ENCODE data around the gene MITF. TPM values are rescaled to one million over a fixed set of nuclear protein-coding genes. Genes with fewer than 3 reads are reported as not detected.

MITF gene
- total RNA-seq, 1 donor from 2014 or later = 1.5 TPM

DNA sequence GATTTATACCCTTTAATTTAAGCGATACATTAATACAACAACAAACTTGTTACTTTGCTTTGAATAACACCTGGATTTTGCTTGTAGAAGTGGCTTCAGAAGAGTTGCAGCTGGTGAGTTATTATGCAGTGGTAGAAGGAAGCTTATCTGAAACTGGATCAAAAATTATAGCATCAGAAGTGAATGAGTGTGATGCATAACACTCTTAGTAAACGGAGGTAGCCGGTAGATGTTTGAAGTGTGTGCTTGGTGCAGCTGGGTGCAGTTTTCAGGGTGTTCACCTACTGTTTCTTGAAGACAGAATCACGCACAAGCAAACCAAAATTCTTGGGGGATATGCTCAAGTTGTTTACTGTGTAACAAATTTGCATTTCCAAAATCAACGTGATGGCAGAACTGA is 103.1 kb downstream of the MITF start:
- no peak for DNase-seq

DNA sequence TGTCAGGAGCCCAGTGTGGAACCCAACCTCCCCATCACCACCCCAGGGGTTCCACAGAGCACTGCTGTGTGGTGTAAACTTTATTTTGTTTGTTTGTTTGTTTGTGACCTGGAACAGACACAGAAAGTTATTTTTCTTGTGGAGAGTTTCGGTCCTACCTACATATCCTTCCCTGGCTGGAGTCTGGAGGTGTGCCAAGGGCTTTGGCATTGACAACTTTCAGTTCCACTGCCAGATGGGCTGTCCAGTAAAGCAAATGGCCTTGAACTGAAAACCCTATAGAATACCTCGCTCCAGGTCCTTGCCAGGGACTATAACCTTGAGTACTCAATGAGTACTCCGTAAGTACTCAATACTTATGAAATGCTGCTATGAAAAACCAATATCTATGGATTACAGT is 103.5 kb downstream of the MITF start:
- peak; percentile 10 for DNase-seq

DNA sequence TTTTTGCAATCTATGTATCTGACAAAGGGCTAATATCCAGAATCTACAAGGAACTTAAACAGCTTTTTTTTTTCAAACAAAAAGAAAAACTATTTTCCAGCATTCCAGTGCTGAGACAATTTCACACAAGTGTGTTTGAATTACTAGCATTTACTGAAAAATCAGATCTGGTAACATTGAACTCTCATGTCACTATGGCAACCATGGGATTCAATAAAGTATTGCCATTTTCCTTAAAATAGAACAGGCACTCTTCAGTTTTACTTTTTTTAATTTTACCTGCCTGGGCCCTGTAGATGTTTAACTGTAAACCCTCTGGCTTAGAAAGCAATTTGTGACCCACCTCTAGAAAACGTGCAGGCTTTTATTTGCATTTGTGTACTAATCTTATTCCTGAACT is 105.4 kb downstream of the MITF start:
- no peak for DNase-seq

- no peak for DNase-seq
These were observed 108.0 kb downstream of the MITF start for GRCh38 chr3:69847303-69847702.

GRCh38 chr3:69848113-69848512 is 108.8 kb downstream of the MITF start:
- DNase-seq = peak; percentile 32

- no peak for DNase-seq
These were observed 111.6 kb downstream of the MITF start for GRCh38 chr3:69850849-69851248.

DNA sequence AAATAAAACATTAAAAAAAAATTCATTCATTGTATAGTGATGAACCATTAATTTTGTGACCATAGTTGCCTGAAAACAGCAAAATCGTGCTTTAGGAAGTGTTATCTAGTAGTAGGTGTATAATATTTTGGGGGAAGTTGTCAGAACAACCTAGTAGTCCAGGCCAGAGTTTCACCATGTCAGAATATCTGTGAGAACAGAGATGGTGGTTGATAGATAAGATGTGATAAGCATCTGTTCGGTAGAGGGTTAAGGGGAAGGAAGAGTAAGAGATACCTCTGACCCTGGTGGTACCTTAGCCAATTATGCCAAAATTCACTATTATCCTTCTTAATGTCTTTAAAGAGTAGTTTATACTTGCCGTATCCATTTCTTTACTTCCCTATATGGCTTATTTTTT is 113.8 kb downstream of the MITF start:
- DNase-seq = no peak

DNA sequence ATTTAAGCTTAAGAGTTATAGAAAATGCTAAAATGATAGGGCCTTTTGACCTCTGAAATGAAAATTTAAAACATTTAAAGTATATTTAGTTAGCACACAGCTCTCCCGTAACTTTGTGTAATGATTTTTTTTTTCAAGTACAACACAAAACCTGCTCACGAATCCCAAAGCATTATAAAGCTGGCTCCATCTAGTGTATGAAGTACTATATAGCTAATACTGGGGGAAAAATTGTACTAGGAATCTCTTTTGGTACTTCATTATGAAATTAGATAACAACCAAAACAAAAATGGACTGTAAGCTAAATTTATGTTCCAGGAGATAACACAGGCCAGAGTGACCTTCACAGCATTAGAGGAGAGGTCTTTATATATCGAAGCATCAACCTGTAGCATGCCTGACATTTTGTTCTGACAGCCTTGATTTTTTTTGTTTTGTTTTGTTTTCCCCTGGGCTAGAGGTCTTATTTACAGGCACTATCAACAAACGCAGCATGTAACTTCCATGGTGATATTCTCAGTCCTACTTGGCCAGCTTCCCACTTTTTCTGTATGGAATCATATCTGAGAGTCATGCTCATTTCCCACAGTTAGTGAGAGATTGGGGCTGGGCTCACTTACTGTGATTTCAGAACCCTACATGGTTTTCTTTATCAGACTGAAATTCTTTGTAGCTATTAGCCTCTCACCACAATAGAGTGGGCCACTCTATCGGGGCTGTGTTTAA is 116.3 kb downstream of the MITF start:
- peak; percentile 78 for DNase-seq

DNA sequence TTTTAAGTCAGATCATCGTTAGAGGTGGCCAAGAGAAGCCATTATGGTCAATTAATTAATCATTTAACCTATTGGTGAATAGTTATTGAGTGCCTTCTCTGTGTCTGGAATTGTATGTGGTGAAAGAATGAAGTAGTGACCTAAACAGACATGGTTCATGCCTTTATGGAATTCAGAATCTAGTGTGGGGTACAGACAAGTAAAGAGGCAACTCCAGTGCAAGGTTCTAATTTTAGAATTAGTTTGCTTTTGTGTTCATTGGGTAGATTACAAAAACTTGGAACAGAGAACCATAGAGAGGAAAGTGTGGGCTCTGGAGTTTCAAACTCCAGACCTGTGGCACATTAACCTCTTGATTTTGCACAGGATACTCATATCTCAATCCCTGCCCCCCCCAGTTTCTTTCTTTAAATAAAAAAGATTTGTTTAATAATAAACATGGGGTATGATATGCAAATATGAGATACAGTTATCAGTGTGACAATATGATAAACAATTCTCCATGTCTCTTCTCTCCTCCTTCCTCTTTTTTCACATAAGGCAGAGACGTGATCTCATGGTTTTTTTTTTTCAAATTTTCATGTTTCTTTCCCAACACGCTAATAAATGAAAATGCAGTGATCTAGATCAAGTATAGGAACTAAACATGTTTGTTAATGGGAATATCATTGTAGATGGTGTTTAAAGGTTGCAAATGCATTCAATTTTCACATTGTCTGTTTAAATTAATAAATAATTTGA is 117.9 kb downstream of the MITF start:
- no peak for DNase-seq

DNA sequence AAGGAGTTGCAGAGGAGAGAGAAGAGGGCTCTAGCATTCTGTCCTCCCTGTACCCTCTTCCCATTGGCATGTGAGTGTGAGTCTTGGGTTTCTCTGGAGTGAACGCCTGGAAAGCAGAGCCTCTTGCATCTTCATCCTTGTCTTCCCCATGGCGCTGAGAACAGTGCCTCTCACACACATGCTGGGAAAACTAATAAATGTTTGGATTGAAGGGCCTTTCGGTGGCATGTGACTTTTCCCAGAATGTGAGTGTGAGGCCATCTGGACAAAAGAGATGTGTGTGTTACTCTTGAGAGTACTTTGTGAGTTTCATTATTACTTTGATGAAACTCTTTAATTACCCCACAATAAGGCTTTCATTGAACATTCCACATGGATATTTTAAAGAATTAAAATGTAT is 122.3 kb downstream of the MITF start:
- no peak for DNase-seq

DNA sequence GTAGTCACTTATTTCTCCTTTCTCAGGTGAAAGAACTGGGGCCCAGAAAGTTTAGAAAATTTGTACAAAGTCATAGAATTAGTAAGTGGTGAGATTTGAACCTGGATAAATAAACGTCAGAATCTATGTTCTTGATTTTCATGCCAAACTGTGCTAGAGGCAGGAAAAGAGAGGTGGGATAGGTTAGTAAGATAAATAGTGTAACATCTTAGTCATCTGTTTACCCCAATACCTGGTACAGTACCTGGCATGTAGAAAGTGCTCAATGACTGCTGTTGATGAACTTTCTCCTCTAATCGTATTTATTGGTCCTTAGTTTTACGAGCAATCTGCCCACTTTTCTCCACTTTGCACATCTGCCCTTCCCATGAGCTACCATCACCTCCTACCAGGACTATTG is 124.9 kb downstream of the MITF start:
- DNase-seq = no peak

DNA sequence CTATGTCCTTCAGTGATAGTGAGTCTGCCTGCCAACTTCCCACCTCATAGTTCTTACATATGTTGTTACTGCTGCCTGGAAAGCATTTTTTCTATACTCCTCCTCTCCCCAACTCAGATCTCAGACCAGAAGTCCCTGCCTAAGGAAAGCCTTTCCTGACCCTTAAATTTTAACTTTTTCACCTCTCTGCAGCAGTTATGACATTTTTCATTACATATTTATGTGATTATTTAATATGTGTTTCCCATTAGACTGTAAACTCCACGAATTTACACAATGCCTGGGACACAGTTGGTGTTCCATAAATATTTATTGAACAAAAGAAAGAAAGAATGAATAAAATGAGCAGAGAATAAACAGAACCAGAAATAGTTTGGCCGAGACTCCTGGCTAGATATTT is 125.5 kb downstream of the MITF start:
- DNase-seq = no peak

- no peak for DNase-seq
These were observed 126.8 kb downstream of the MITF start for GRCh38 chr3:69865925-69866679.

- no peak for DNase-seq
These were observed 127.9 kb downstream of the MITF start for GRCh38 chr3:69866988-69867720.

- no peak for DNase-seq
These were observed 128.8 kb downstream of the MITF start for GRCh38 chr3:69867941-69868505.

DNA sequence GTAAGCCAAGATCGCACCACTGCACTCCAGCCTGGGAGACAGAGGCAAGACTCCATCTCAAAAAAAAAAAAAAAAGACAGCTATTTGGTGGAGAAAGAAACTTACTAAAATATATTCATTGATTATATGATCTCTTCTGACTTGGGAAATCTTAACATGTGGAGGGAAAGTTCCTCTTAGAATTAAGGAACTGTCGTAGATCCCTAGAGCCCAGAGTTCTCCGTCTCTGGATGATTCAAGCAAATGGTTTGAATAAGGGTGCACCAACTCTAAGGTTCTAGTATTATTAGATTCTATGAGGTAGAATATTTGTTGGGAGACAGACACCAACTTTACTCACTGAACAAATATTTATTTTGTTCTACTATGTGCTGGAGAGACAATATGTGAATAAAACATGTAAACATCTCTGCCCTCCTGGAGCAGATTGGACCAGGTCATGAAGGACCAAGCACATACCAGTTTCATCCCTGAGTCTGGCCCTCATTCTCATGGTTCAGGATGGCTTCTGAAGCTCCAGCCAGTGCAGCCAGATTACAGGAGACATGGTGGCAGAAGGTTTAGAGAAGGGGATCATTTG is 129.7 kb downstream of the MITF start:
- DNase-seq = no peak

DNA sequence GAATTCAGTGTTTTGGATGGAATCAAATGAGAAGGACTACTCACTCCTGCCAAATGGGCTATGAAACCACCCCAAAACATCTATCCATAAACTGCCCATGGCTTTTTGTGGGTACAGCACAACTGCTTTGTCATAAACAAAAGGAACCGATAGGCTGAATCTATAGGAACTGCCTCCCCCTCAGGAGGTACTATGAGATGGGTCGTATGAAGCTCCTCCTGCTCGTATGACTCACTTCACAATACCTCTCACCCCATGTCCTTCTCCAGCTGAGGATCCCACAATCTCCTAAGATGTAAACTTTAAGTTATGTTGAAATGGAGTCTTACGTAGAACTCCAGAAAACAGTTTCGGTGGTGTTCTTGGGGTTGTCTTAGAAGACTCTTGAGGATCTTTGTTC is 130.4 kb downstream of the MITF start:
- no peak for DNase-seq

DNA sequence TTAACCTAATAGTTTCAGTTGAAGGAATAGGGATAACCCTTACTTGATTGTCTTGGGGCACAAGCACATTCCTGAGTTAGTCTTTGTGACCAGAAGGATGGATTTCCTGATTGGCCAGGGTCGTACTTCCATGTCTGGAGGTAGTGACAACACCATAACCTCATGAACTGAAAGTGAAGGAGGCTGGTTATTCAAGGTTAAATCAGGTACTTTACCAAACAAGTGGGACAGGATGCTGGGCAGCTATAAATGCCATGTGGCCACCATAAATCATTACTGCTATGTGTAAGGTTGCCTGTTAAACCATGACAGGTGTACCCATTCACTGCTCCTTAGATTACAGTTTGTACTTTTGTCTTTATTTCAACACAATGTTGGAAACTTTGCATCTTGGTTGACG is 132.0 kb downstream of the MITF start:
- no peak for DNase-seq

DNA sequence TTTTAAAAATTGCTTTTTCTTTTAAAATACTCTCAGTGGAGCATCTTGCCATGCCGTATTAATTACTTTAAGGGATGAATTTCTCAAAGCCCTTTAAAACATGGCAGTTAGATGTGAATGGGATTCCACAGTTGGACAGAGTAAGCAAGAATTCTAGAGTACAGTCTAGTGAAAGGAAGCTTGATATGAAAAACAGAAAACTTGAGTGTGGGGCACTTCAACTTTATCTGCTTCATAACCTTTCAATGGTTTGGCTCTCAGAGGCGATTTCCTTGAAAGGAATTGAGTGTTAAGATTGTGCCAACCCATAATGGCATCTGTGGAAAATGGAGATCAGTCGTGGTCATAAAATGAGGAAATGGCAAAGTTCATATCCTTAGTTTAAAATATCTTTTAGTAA is 132.6 kb downstream of the MITF start:
- no peak for DNase-seq

GRCh38 chr3:69872783-69873378 is 133.6 kb downstream of the MITF start:
- no peak for DNase-seq

GRCh38 chr3:69876073-69876472 is 136.8 kb downstream of the MITF start:
- DNase-seq = no peak

DNA sequence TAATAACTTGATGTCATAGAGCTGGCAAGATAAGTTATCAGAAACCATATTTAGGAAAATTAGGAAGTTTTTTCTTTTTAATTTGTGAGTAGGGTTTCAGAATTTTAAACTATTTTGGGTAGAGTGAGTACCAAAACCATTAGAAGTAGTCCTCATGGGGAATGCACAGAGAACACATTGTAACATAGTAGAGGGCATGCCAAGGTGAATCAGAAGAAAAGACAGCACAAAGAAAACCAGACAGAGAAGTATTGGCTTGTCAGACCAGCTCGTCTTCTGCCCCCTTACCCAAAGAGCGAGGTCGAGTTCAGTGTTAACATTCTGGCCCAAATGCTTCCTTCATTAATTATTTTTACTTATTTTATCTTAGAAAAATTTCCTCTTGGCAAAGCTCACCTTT is 139.0 kb downstream of the MITF start:
- DNase-seq = no peak
